Colonic mucosa (tissue), 4 donors: ENCODE results near the gene NBAS. TPM values are rescaled to one million over a fixed set of nuclear protein-coding genes. Genes with fewer than 3 reads are reported as not detected.

Experiments used
- DNase-seq: peaks from one replicate; pipeline ENCODE4 v3.0.0-alpha.2; 2020
- H3K27ac ChIP-seq: fragments of 200-600 bp; one replicate; pipeline ENCODE4 v1.8.0; 2021
- H3K27me3 ChIP-seq: fragments of 200-600 bp; one replicate; pipeline ENCODE4 v1.8.0; 2021
- H3K36me3 ChIP-seq: fragments of 200-600 bp; one replicate; pipeline ENCODE4 v1.8.0; 2021
- H3K4me1 ChIP-seq: fragments of 200-600 bp; one replicate; pipeline ENCODE4 v1.8.0; 2021; ENCODE audit warnings: mild to moderate bottlenecking
- H3K4me3 ChIP-seq: fragments of 200-600 bp; one replicate; pipeline ENCODE4 v1.8.0; 2021
- H3K9ac ChIP-seq, 2 donors: one replicate each; pipeline ENCODE4 v1.7.0; 2013; ENCODE audit warnings: control low read depth in 2 of 2, low read depth in 2 of 2, low read length in 2 of 2
- H3K9me3 ChIP-seq: fragments of 200-600 bp; one replicate; pipeline ENCODE4 v1.8.0; 2021
- CTCF ChIP-seq: fragments of 200-600 bp; IDR thresholded peaks from one replicate; pipeline ENCODE4 v1.8.0; 2022; ENCODE audit warnings: antibody characterized with exemption, mild to moderate bottlenecking
- intact Hi-C: fragments of 100-400 bp; cut with DNase I; formaldehyde crosslinking; loops from one replicate; pipeline ENCODE4 v1.14.1; 2022
- total RNA-seq, 2 donors: library from RNA; stranded (reverse); fragmentation: NEBNext Ultra II Directional in 1 of 2; extraction: Animal tissue kit (Norgen Biotek cat#: 25700) in 1 of 2; gene quantifications; one replicate each; pipeline ENCODE4 v1.2.1, GENCODE V29; 2021
- donor health status: healthy.
- donor health status: DM: no; HTN: no; CAD: no.
- donor health status: DM: no; HTN: no; CAD: no.

NBAS gene
- total RNA-seq, 2 donors from 2014 or later, result 34.4 to 38.9 TPM

- H3K36me3 ChIP-seq, result no peaks in the 10 kb centered on the region
- no peak overlapping the region for H3K9ac ChIP-seq
- intact Hi-C loops, result no loop called here
- H3K27ac ChIP-seq, result no peak overlapping the region
- no peaks in the 10 kb centered on the region for H3K27me3 ChIP-seq
- TF ChIP-seq CTCF, result no peak
- no peak for DNase-seq
- H3K9me3 ChIP-seq, result no peaks in the 10 kb centered on the region
- no peak overlapping the region for H3K4me3 ChIP-seq
- no peaks in the 10 kb centered on the region for H3K4me1 ChIP-seq
Observed at GRCh38 chr2:15306706-15307105, 254.4 kb downstream of the NBAS start.

GRCh38 chr2:15303874-15304273 is 257.3 kb downstream of the NBAS start:
- TF ChIP-seq CTCF, result no peak
- H3K27me3 ChIP-seq, result no peaks in the 10 kb centered on the region
- H3K36me3 ChIP-seq, result no peaks in the 10 kb centered on the region
- H3K27ac ChIP-seq, result no peak overlapping the region
- intact Hi-C loops, result no loop called here
- no peaks in the 10 kb centered on the region for H3K4me1 ChIP-seq
- no peak overlapping the region for H3K9ac ChIP-seq
- H3K4me3 ChIP-seq, result no peak overlapping the region
- no peak for DNase-seq
- no peaks in the 10 kb centered on the region for H3K9me3 ChIP-seq

GRCh38 chr2:15302154-15302553 is 259.0 kb downstream of the NBAS start:
- no peaks in the 10 kb centered on the region for H3K36me3 ChIP-seq
- H3K4me1 ChIP-seq, result no peaks in the 10 kb centered on the region
- TF ChIP-seq CTCF, result no peak
- no peaks in the 10 kb centered on the region for H3K27me3 ChIP-seq
- H3K9ac ChIP-seq, result no peak overlapping the region
- H3K27ac ChIP-seq, result no peak overlapping the region
- H3K4me3 ChIP-seq, result no peak overlapping the region
- H3K9me3 ChIP-seq, result no peaks in the 10 kb centered on the region
- intact Hi-C loops, result no loop called here
- no peak for DNase-seq

GRCh38 chr2:15300624-15301573 is 260.2 kb downstream of the NBAS start:
- no peaks in the 10 kb centered on the region for H3K27me3 ChIP-seq
- no peaks in the 10 kb centered on the region for H3K36me3 ChIP-seq
- no peak overlapping the region for H3K9ac ChIP-seq
- no peaks in the 10 kb centered on the region for H3K4me1 ChIP-seq
- H3K9me3 ChIP-seq, result no peaks in the 10 kb centered on the region
- TF ChIP-seq CTCF, result no peak
- no peak for DNase-seq
- intact Hi-C loops, result no loop called here
- no peak overlapping the region for H3K4me3 ChIP-seq
- no peak overlapping the region for H3K27ac ChIP-seq

GRCh38 chr2:15299904-15300520 is 261.1 kb downstream of the NBAS start:
- Histone ChIP-seq H3K27ac (no peak overlapping the region), H3K9me3 (no peaks in the 10 kb centered on the region), H3K4me1 (no peaks in the 10 kb centered on the region), H3K36me3 (no peaks in the 10 kb centered on the region), H3K27me3 (no peaks in the 10 kb centered on the region), H3K4me3 (no peak overlapping the region), H3K9ac (no peak overlapping the region)
- intact Hi-C loops, result no loop called here
- no peak for TF ChIP-seq CTCF
- no peak for DNase-seq
